OCI-LY3 (cell line): Measurements from ENCODE around the gene PPP1R26.

ENCODE experiments used
- EZH2phosphoT487 ChIP-seq: fragments of 200-600 bp; shearing (Covaris generic); IDR thresholded peaks from 2 replicates; pipeline ENCODE4 v1.6.1; 2018; ENCODE audit warnings: antibody characterized with exemption, mixed run types, low read depth
- TF ChIP-seq, protein P1 (sequence below): fragments of 200-600, 300-600 bp; sonication (generic); IDR thresholded peaks from 2 replicates; pipeline ENCODE4 v1.5.1; 2014; ENCODE audit warnings: antibody characterized with exemption, low read length, low read depth

- TF ChIP-seq, protein P1, sequence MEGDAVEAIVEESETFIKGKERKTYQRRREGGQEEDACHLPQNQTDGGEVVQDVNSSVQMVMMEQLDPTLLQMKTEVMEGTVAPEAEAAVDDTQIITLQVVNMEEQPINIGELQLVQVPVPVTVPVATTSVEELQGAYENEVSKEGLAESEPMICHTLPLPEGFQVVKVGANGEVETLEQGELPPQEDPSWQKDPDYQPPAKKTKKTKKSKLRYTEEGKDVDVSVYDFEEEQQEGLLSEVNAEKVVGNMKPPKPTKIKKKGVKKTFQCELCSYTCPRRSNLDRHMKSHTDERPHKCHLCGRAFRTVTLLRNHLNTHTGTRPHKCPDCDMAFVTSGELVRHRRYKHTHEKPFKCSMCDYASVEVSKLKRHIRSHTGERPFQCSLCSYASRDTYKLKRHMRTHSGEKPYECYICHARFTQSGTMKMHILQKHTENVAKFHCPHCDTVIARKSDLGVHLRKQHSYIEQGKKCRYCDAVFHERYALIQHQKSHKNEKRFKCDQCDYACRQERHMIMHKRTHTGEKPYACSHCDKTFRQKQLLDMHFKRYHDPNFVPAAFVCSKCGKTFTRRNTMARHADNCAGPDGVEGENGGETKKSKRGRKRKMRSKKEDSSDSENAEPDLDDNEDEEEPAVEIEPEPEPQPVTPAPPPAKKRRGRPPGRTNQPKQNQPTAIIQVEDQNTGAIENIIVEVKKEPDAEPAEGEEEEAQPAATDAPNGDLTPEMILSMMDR = no peak
- TF ChIP-seq EZH2phosphoT487 = no peak
These were observed 47.4 kb downstream of the PPP1R26 start for GRCh38 chr9:135526730-135527571.
